HepG2 (cell line): Measurements from ENCODE around the gene SDCCAG8. TPM values are rescaled to one million over a fixed set of nuclear protein-coding genes. Genes with fewer than 3 reads are reported as not detected.
A peak's percentile ranks its signal among the peaks of the same experiment; 100 is the strongest.

ENCODE experiments used
- ATAC-seq: fragments of 200-7000 bp; cut with Tn5 transposase; 3 replicates; pipeline ENCODE4 v1.9.1; 2020; ENCODE audit warnings: mild to moderate bottlenecking, moderate library complexity
- BruUV-seq: library from RNA; stranded (reverse); fragments of 400-500 nt; replicated peaks from 2 replicates; lab custom pipeline; 2021; lab: Mats Ljungman, UMichigan
- CTCF ChIA-PET: fragments of 300-600 bp; formaldehyde crosslinking; extraction: SDS; loops from one replicate; lab custom pipeline; 2021; ENCODE audit warnings: low total read pairs, inconsistent platforms, low intra/inter-chr PET ratio; lab: Yijun Ruan, JAX
- POLR2A ChIA-PET: fragments of 350-600 bp; sonication (Branson Sonifier 250); formaldehyde crosslinking; loops from one replicate; lab custom pipeline; 2020; ENCODE audit warnings: antibody characterized with exemption, inconsistent platforms; lab: Yijun Ruan, JAX
- DNase-seq: peaks from one replicate; pipeline ENCODE4 v3.0.0-alpha.2; 2015; ENCODE audit warnings: low spot score
- FAIRE-seq: peaks from 3 replicates; lab custom pipeline; 2011; peaks lifted over from hg19 to GRCh38; lab: Jason Lieb, UNC
- H2AFZ ChIP-seq: one replicate; pipeline ENCODE4 v1.6.1; 2011; ENCODE audit warnings: low read length, inconsistent platforms
- H3K27ac ChIP-seq: fragments of 300-600 bp; 3 replicates; pipeline ENCODE4 v1.8.0; 2011; ENCODE audit warnings: mixed run types, mild to moderate bottlenecking, mixed read lengths, low read length, inconsistent platforms; ENCODE audit not compliant: insufficient read depth; ENCODE audit errors: extremely low read length
- H3K27me3 ChIP-seq, 2 experiments: fragments of 200-600 bp in 1 of 2; 2 replicates in 1 of 2; 3 replicates in 1 of 2; pipeline versions ENCODE4 v1.6.0 to v1.8.0; 2011; ENCODE audit warnings: low read length in 2 of 2, mild to moderate bottlenecking in 2 of 2, moderate library complexity in 2 of 2, inconsistent platforms in 1 of 2; ENCODE audit not compliant: insufficient read depth in 2 of 2, control insufficient read depth in 1 of 2
- H3K36me3 ChIP-seq, 2 experiments: fragments of 200-600 bp in 1 of 2; replicated peaks in 1 of 2; 2 replicates in 1 of 2; 3 replicates in 1 of 2; pipeline versions ENCODE4 v1.5.1 to v1.8.0; 2011; ENCODE audit warnings: low read length in 2 of 2, inconsistent platforms in 1 of 2; ENCODE audit not compliant: insufficient read depth in 2 of 2, control insufficient read depth in 1 of 2
- H3K4me1 ChIP-seq: 2 replicates; pipeline ENCODE4 v1.5.1; 2012; ENCODE audit warnings: low read length, inconsistent platforms; ENCODE audit not compliant: insufficient read depth
- H3K4me2 ChIP-seq: 2 replicates; pipeline ENCODE4 v1.6.0; 2011; ENCODE audit warnings: low read depth, low read length, inconsistent platforms
- H3K4me3 ChIP-seq, 3 experiments: fragments of 200-600 bp in 1 of 3; sonication (generic), shearing (Covaris generic) in 1 of 3; replicated peaks in 1 of 3; 2 replicates each; pipeline ENCODE4 v1.5.1; 2011 to 2016; ENCODE audit warnings: low read length in 3 of 3, inconsistent platforms in 2 of 3, low read depth in 2 of 3, mild to moderate bottlenecking in 2 of 3, control low read depth in 1 of 3, mixed read lengths in 1 of 3; ENCODE audit not compliant: insufficient read depth in 1 of 3
- H3K79me2 ChIP-seq: one replicate; pipeline ENCODE4 v1.6.1; 2011; ENCODE audit warnings: low read length, inconsistent platforms; ENCODE audit not compliant: insufficient read depth
- H3K9ac ChIP-seq: 2 replicates; pipeline ENCODE4 v1.6.0; 2011; ENCODE audit warnings: mild to moderate bottlenecking, low read depth, low read length, inconsistent platforms; ENCODE audit not compliant: insufficient read depth
- H3K9me3 ChIP-seq: 2 replicates; pipeline ENCODE4 v1.5.1; 2012; ENCODE audit warnings: mild to moderate bottlenecking, low read length
- H4K20me1 ChIP-seq: 2 replicates; pipeline ENCODE4 v1.6.0; 2011; ENCODE audit warnings: inconsistent platforms, mild to moderate bottlenecking, low read length, moderate library complexity; ENCODE audit not compliant: insufficient read depth
- ATF7 ChIP-seq, 2 experiments: fragments of 450-650 bp in 1 of 2; sonication (generic) in 1 of 2; formaldehyde crosslinking in 1 of 2; IDR thresholded peaks; 2 replicates each; pipeline versions ENCODE4 v1.4.0 to v1.6.1; 2016 to 2020; ENCODE audit warnings: antibody characterized with exemption in 1 of 2, mild to moderate bottlenecking in 1 of 2, missing genetic modification reagents in 1 of 2
- FOXC1 ChIP-seq: sonication (generic); formaldehyde crosslinking; IDR thresholded peaks from 2 replicates; pipeline ENCODE4 v1.8.0; 2022; ENCODE audit warnings: mild to moderate bottlenecking, missing genetic modification reagents, borderline replicate concordance
- RFX3 ChIP-seq: IDR thresholded peaks from 2 replicates; pipeline ENCODE4 v1.6.1; 2016; ENCODE audit warnings: missing biosample characterization, missing genetic modification reagents
- WGBS: methylation state at CpG from one replicate; pipeline ENCODE4 v1.1.6; 2017; ENCODE audit warnings: low lambda C conversion rate; 5-methylcytosine and 5-hydroxymethylcytosine counted together
- in situ Hi-C: cut with HindIII; loops from 2 replicates; pipeline ENCODE4 v1.10.0; 2017; ENCODE audit warnings: low pct_unique_long_range_greater_than_20kb; ENCODE audit not compliant: extremely low pct_ligation_motif_present
- intact Hi-C: fragments of 100-400 bp; cut with micrococcal nuclease; formaldehyde crosslinking; loops from one replicate; pipeline ENCODE4 v1.10.0; 2022; ENCODE audit not compliant: unreplicated experiment
- polyA plus RNA-seq, 8 experiments: library from polyadenylated mRNA; depleted of rRNA in 3 of 8; stranded (reverse) in 7 of 8; unstranded in 1 of 8; fragments of >200 nt; fragmentation: Illumina TruSeq in 4 of 8; extraction: Trizol in 4 of 8; gene quantifications; 2 replicates each; pipeline versions ENCODE4 v1.2.1 to v1.2.3, GENCODE V29; 2011 to 2016; ENCODE audit warnings: low read depth in 4 of 8, missing spikeins in 1 of 8, mixed read lengths in 1 of 8; ENCODE audit not compliant: insufficient read depth in 1 of 8
- total RNA-seq, 5 experiments: library from RNA; depleted of rRNA; stranded (reverse); fragments of >200 nt; fragmentation: Illumina TruSeq; extraction: Trizol; gene quantifications; 2 replicates each; pipeline ENCODE4 v1.2.3, GENCODE V29; 2016; ENCODE audit warnings: low read depth in 1 of 5

SDCCAG8 gene
- total and polyA plus RNA-seq, 2 of the 13 experiments (the other 11 are each of a cell fraction or from before 2014, with no cell fraction given), result 9.5 to 13.4 TPM

- H3K27me3 ChIP-seq, result no peaks in the 10 kb centered on the region
- no TSS peak for BruUV-seq
- H3K4me2 ChIP-seq, result no peak overlapping the region
- no peak overlapping the region for H3K4me3 ChIP-seq
- WGBS, result 29% methylated on average over 3 of the region's 3 CpGs
- H3K9me3 ChIP-seq, result no peaks in the 10 kb centered on the region
- no peaks in the 10 kb centered on the region for H3K79me2 ChIP-seq
- H3K4me1 ChIP-seq, result no peaks in the 10 kb centered on the region
- FAIRE-seq, result no peak
- POLR2A ChIA-PET, result no interaction called here
- H3K27ac ChIP-seq, result no peak overlapping the region
- DNase-seq, result no peak
- TF ChIP-seq RFX3, result no peak
- TF ChIP-seq, all 625 proteins: peak for 0
- Histone ChIP-seq H3K36me3 (no peaks in the 10 kb centered on the region), H3K9ac (no peak overlapping the region), H4K20me1 (no peaks in the 10 kb centered on the region), H2AFZ (no peak overlapping the region)
- ATAC-seq, result no peak
- in situ Hi-C loops, result no loop called here
- intact Hi-C loops, result no loop called here
- CTCF ChIA-PET, result no interaction called here
Observed at GRCh38 chr1:243547891-243548290, 292.1 kb downstream of the SDCCAG8 start.

- Histone ChIP-seq H2AFZ (no peak overlapping the region), H3K79me2 (no peaks in the 10 kb centered on the region), H4K20me1 (no peaks in the 10 kb centered on the region), H3K27me3 (no peaks in the 10 kb centered on the region), H3K9ac (no peak overlapping the region), H3K9me3 (no peaks in the 10 kb centered on the region), H3K4me3 (no peak overlapping the region), H3K4me1 (no peaks in the 10 kb centered on the region), H3K27ac (no peak overlapping the region), H3K36me3 (no peaks in the 10 kb centered on the region)
- WGBS, result 0% methylated on average over 1 of the region's 1 CpG
- BruUV-seq, result no TSS peak
- ATAC-seq, result no peak
- no peak for DNase-seq
- CTCF ChIA-PET, result no interaction called here
- intact Hi-C loops, result no loop called here
- in situ Hi-C loops, result no loop called here
- POLR2A ChIA-PET, result no interaction called here
- TF ChIP-seq FOXC1 (no peak), ATF7 (IDR thresholded peaks at IDR 0.05) (0 out of 2 replicates have a peak, but pooled peaks have one; percentile 18), ATF7 (CRISPR knock-in tag; IDR thresholded peaks at IDR 0.05) (no peak)
- TF ChIP-seq, all 625 proteins: peak for 1
- no peak overlapping the region for H3K4me2 ChIP-seq
- FAIRE-seq, result no peak
Observed at GRCh38 chr1:243548516-243548915, 292.7 kb downstream of the SDCCAG8 start.
